Karpas-422 (cell line): Measurements from ENCODE around the gene LPP. TPM values are rescaled to one million over a fixed set of nuclear protein-coding genes. Genes with fewer than 3 reads are reported as not detected.
"Not testable (repeated sequence)": the region's sequence is repeated elsewhere in the genome, so short reads cannot be mapped to it uniquely, and the experiment has no call there.

Experiments used
- DNase-seq: peaks from one replicate; pipeline ENCODE4 v3.0.0-alpha.2; 2015
- H2AFZ ChIP-seq: fragments of 200-600 bp; sonication (generic); 2 replicates; pipeline ENCODE4 v1.6.1; 2014; ENCODE audit warnings: antibody characterized with exemption, low read length, mixed read lengths
- H3K27ac ChIP-seq: fragments of 200-600 bp; sonication (generic); 2 replicates; pipeline ENCODE4 v1.5.1; 2014; ENCODE audit warnings: mild to moderate bottlenecking, low read length, moderate library complexity
- H3K27me3 ChIP-seq: fragments of 200-600 bp; sonication (generic); 2 replicates; pipeline ENCODE4 v1.6.1; 2014; ENCODE audit warnings: low read length, mixed read lengths
- H3K36me3 ChIP-seq: fragments of 200-600 bp; sonication (generic); 2 replicates; pipeline ENCODE4 v1.6.1; 2014; ENCODE audit warnings: low read length, mixed read lengths; ENCODE audit not compliant: insufficient read depth
- H3K4me1 ChIP-seq: fragments of 200-600 bp; sonication (generic); 2 replicates; pipeline ENCODE4 v1.6.1; 2014; ENCODE audit warnings: mild to moderate bottlenecking, low read length, mixed read lengths
- H3K4me2 ChIP-seq: fragments of 200-600 bp; sonication (generic); 2 replicates; pipeline ENCODE4 v1.6.1; 2014; ENCODE audit warnings: low read length, low read depth, mild to moderate bottlenecking; ENCODE audit not compliant: poor library complexity, severe bottlenecking
- H3K4me3 ChIP-seq: fragments of 200-600 bp; sonication (generic); 2 replicates; pipeline ENCODE4 v1.5.1; 2014; ENCODE audit warnings: mild to moderate bottlenecking, antibody characterized with exemption, low read length, mixed read lengths
- H3K79me2 ChIP-seq: fragments of 200-600 bp; sonication (generic); 2 replicates; pipeline ENCODE4 v1.6.1; 2014; ENCODE audit warnings: mild to moderate bottlenecking, low read length, mixed read lengths
- H3K9ac ChIP-seq: fragments of 200-600 bp; sonication (generic); 2 replicates; pipeline ENCODE4 v1.6.0; 2014; ENCODE audit warnings: low read length
- H3K9me2 ChIP-seq: fragments of 200-600 bp; sonication (generic), shearing (Covaris generic); replicated peaks from 2 replicates; pipeline ENCODE4 v1.6.0; 2014; ENCODE audit warnings: mild to moderate bottlenecking, low read length, moderate library complexity; ENCODE audit not compliant: insufficient read depth
- H3K9me3 ChIP-seq: fragments of 300-700, 200-600 bp; sonication (generic); 2 replicates; pipeline ENCODE4 v1.6.1; 2014; ENCODE audit warnings: low read length, mixed read lengths
- H4K20me1 ChIP-seq: fragments of 200-600 bp; sonication (generic); 2 replicates; pipeline ENCODE4 v1.6.1; 2014; ENCODE audit warnings: mild to moderate bottlenecking, antibody characterized with exemption, low read length, low read depth; ENCODE audit not compliant: insufficient read depth
- total RNA-seq: library from RNA; depleted of rRNA; stranded (reverse); fragments of >200 nt; shearing (Covaris generic); gene quantifications from 2 replicates; pipeline ENCODE4 v1.2.3, GENCODE V29; 2014; ENCODE audit warnings: low replicate concordance

Gene LPP
- total RNA-seq, 1 experiment from 2014 or later: 88.5 TPM

GRCh38 chr3:188693435-188693834 is 539.5 kb downstream of the LPP start:
- Histone ChIP-seq H4K20me1 (no peaks in the 10 kb centered on the region), H3K79me2 (no peaks in the 10 kb centered on the region), H3K36me3 (no peaks in the 10 kb centered on the region), H3K9me3 (no peaks in the 10 kb centered on the region), H2AFZ (peak overlapping the region; percentile 6; the same call in 1 of the 2 replicates), H3K9ac (peak overlapping the region; percentile 30), H3K4me3 (peak overlapping the region; percentile 46), H3K9me2 (no peaks in the 10 kb centered on the region), H3K4me2 (peak overlapping the region; percentile 71), H3K4me1 (peaks cover 72% of the 10 kb centered on the region), H3K27ac (peak overlapping the region; percentile 71), H3K27me3 (no peaks in the 10 kb centered on the region)
- peak; percentile 70 for DNase-seq

DNA sequence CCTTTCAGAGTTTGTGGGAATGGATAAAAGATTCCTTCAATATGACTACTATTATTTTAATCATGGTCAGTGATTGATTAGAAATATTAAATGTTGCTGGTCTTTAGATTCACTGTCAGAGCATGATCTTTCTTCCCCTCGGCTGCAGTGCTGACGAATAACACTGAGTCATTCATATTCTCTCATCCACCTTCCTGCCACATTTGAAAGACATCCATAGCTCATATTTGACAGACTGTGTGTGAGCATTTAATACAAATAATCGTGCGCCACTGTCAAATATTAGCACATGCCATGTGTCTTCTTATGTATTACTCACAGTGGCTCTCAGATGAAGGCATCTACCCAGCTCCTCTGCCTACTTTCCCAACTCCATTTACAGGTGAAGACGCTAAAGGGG is 541.3 kb downstream of the LPP start:
- peaks cover 83% of the 10 kb centered on the region for H3K4me1 ChIP-seq
- H3K9me3 ChIP-seq: no peaks in the 10 kb centered on the region
- H3K9me2 ChIP-seq: no peaks in the 10 kb centered on the region

GRCh38 chr3:188697127-188697526 is 543.2 kb downstream of the LPP start:
- no peak overlapping the region for H3K9ac ChIP-seq
- DNase-seq: peak; percentile 69
- no peaks in the 10 kb centered on the region; the same call in 1 of the 2 replicates for H3K36me3 ChIP-seq
- peak overlapping the region; percentile 44 for H3K4me2 ChIP-seq
- no peaks in the 10 kb centered on the region for H3K27me3 ChIP-seq
- H4K20me1 ChIP-seq: no peaks in the 10 kb centered on the region
- H3K4me1 ChIP-seq: peaks cover 82% of the 10 kb centered on the region
- no peaks in the 10 kb centered on the region for H3K9me3 ChIP-seq
- H3K79me2 ChIP-seq: no peaks in the 10 kb centered on the region
- peak overlapping the region; percentile 31 for H3K27ac ChIP-seq
- no peak overlapping the region for H2AFZ ChIP-seq
- no peaks in the 10 kb centered on the region for H3K9me2 ChIP-seq
- H3K4me3 ChIP-seq: peak overlapping the region; percentile 9; the same call in 1 of the 2 replicates

More for the DNA sequence above, 541.3 kb downstream of the LPP start:
- H4K20me1 ChIP-seq: no peaks in the 10 kb centered on the region
- H3K4me2 ChIP-seq: no peak overlapping the region
- H3K4me3 ChIP-seq: no peak overlapping the region
- no peaks in the 10 kb centered on the region for H3K79me2 ChIP-seq
- no peaks in the 10 kb centered on the region; the same call in 1 of the 2 replicates for H3K36me3 ChIP-seq
- no peak for DNase-seq
- no peak overlapping the region for H3K9ac ChIP-seq
- H3K27me3 ChIP-seq: no peaks in the 10 kb centered on the region
- H2AFZ ChIP-seq: no peak overlapping the region
- H3K27ac ChIP-seq: no peak overlapping the region

GRCh38 chr3:188698436-188698835 is 544.5 kb downstream of the LPP start:
- H3K9me2 ChIP-seq: no peaks in the 10 kb centered on the region
- DNase-seq: no peak
- H3K9ac ChIP-seq: no peak overlapping the region

DNA sequence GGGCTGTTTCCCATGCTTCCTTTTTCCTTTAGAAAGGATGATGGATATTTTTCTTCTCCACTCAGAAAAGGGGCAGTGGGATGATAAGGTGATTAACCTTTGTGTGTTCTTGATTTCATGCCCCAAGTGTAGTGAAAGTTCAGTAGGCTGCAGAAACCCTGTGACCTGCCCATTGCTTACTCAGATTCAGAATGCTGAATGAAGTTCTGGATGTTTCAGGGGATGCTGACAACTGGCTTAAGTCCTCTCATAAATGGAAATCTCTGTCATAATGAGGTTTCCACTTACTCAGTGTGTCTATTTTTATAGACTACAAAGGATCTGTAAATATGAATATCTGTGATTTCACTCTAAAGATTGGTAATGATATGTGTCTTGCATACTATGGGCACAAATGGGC is 546.5 kb downstream of the LPP start:
- H3K36me3 ChIP-seq: no peaks in the 10 kb centered on the region; the same call in 1 of the 2 replicates
- no peak overlapping the region for H3K4me3 ChIP-seq
- peaks cover 86% of the 10 kb centered on the region for H3K4me1 ChIP-seq
- no peaks in the 10 kb centered on the region for H4K20me1 ChIP-seq
- H3K79me2 ChIP-seq: no peaks in the 10 kb centered on the region
- H3K27me3 ChIP-seq: no peaks in the 10 kb centered on the region
- no peaks in the 10 kb centered on the region for H3K9me3 ChIP-seq
- DNase-seq: no peak
- H2AFZ ChIP-seq: no peak overlapping the region
- H3K9ac ChIP-seq: no peak overlapping the region
- no peaks in the 10 kb centered on the region for H3K9me2 ChIP-seq
- H3K27ac ChIP-seq: no peak overlapping the region
- H3K4me2 ChIP-seq: no peak overlapping the region

More at GRCh38 chr3:188698436-188698835, 544.5 kb downstream of the LPP start:
- peaks cover 82% of the 10 kb centered on the region for H3K4me1 ChIP-seq
- H3K4me3 ChIP-seq: no peak overlapping the region
- H3K4me2 ChIP-seq: no peak overlapping the region
- no peaks in the 10 kb centered on the region for H3K9me3 ChIP-seq
- H4K20me1 ChIP-seq: no peaks in the 10 kb centered on the region
- H3K36me3 ChIP-seq: no peaks in the 10 kb centered on the region; the same call in 1 of the 2 replicates
- no peak overlapping the region for H2AFZ ChIP-seq
- H3K27me3 ChIP-seq: no peaks in the 10 kb centered on the region
- H3K27ac ChIP-seq: no peak overlapping the region
- H3K79me2 ChIP-seq: no peaks in the 10 kb centered on the region

DNA sequence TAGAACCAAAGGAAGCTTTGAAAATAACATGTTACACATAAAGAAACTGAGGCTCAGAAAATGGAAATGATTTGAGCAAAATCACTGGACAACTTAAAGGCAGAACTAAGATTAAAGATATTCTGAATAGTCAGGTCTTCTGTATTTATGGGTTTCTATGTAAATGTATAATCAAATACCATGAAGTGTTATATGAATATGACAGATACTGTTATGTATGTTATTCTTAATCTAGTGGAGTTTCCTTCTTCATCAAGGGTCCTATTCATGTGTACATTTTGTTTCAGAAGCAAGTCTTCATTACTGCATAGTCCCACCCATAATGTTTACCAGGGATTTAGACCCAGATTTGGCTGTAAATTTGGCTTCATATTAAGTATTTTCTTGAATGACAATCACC is 547.0 kb downstream of the LPP start:
- H3K9ac ChIP-seq: no peak overlapping the region
- H3K9me3 ChIP-seq: no peaks in the 10 kb centered on the region
- H3K79me2 ChIP-seq: no peaks in the 10 kb centered on the region
- no peak for DNase-seq
- H3K4me2 ChIP-seq: no peak overlapping the region
- H2AFZ ChIP-seq: no peak overlapping the region
- H4K20me1 ChIP-seq: no peaks in the 10 kb centered on the region
- H3K36me3 ChIP-seq: no peaks in the 10 kb centered on the region; the same call in 1 of the 2 replicates
- no peaks in the 10 kb centered on the region for H3K27me3 ChIP-seq
- H3K9me2 ChIP-seq: no peaks in the 10 kb centered on the region
- no peak overlapping the region for H3K4me3 ChIP-seq
- H3K27ac ChIP-seq: no peak overlapping the region
- H3K4me1 ChIP-seq: peaks cover 85% of the 10 kb centered on the region

GRCh38 chr3:188701485-188701969 is 547.6 kb downstream of the LPP start:
- Histone ChIP-seq H2AFZ (no peak overlapping the region), H3K9me3 (no peaks in the 10 kb centered on the region), H3K79me2 (no peaks in the 10 kb centered on the region), H3K36me3 (no peaks in the 10 kb centered on the region; the same call in 1 of the 2 replicates), H3K27ac (no peak overlapping the region), H3K4me1 (peaks cover 84% of the 10 kb centered on the region), H3K9me2 (no peaks in the 10 kb centered on the region), H3K4me2 (no peak overlapping the region), H3K9ac (no peak overlapping the region), H4K20me1 (no peaks in the 10 kb centered on the region), H3K4me3 (no peak overlapping the region), H3K27me3 (no peaks in the 10 kb centered on the region)
- peak; percentile 65 for DNase-seq

DNA sequence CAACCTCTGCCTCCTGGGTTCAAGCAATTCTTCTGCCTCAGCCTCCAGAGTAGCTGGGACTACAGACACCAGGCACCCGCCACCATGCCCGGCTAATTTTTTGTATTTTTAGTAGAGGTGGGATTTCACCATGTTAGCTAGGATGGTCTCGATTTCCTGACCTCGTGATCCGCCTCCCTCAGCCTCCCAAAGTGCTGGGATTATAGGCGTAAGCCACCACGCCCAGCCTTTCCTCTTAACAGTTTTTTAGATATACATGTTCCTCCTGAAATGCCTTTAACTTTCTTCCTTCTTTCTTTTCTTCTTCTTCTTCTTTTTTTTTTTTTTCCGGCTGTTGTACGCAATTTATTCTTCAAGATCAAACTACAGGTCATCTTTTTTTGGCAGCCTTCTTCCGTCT is 548.1 kb downstream of the LPP start:
- not testable (repeated sequence) for H3K27me3 ChIP-seq, H3K79me2 ChIP-seq, H3K9me2 ChIP-seq, H2AFZ ChIP-seq, H4K20me1 ChIP-seq, DNase-seq, H3K36me3 ChIP-seq, H3K4me2 ChIP-seq, H3K4me3 ChIP-seq, H3K27ac ChIP-seq, H3K9me3 ChIP-seq, H3K9ac ChIP-seq
- peaks cover 78% of the 10 kb centered on the region for H3K4me1 ChIP-seq
